T47D (cell line): ENCODE data around the gene TMEM89.

Experiments
- DNase-seq, 2 experiments: peaks; one replicate each; pipeline versions ENCODE4 v3.0.0 to v3.0.0-alpha.2; 2011 to 2012; ENCODE audit warnings: low read depth in 1 of 2, low spot score in 1 of 2
- JUND ChIP-seq: IDR thresholded peaks from 2 replicates; pipeline ENCODE4 v1.6.1; 2012; ENCODE audit warnings: low read depth
- in situ Hi-C: cut with HindIII; loops from 2 replicates; pipeline ENCODE4 v1.10.0; 2016; ENCODE audit warnings: low sequenced_read_pairs, low pct_unique_long_range_greater_than_20kb

The TMEM89 gene

GRCh38 chr3:48621461-48621869, at the start of gene TMEM89:
TMEM89 (minus strand) TSS chr3:48621769; CDS start chr3:48621756, 13 bp downstream.
- in situ Hi-C loops: no loop called here
- no peak for TF ChIP-seq JUND
- no peak for DNase-seq

GRCh38 chr3:48664929-48665328, 43.4 kb upstream of the TMEM89 start:
- in situ Hi-C loops: no loop called here
- no peak for TF ChIP-seq JUND
- DNase-seq: no peak

- DNase-seq: no peak
- in situ Hi-C loops: no loop called here
These were observed 42.7 kb upstream of the TMEM89 start for GRCh38 chr3:48664313-48664644.

GRCh38 chr3:48663489-48664312, 42.1 kb upstream of the TMEM89 start:
- in situ Hi-C loops: no loop called here
- TF ChIP-seq JUND: 0 out of 2 replicates have a peak, but pooled peaks have one; percentile 8
- peak; percentile 95 to 99 for DNase-seq

More at GRCh38 chr3:48664313-48664644, 42.7 kb upstream of the TMEM89 start:
- no peak for TF ChIP-seq JUND

- no peak for TF ChIP-seq JUND
- in situ Hi-C loops: no loop called here
- peak; percentile 88 to 94 for DNase-seq
These were observed 41.4 kb upstream of the TMEM89 start, which contains the start of gene CELSR3 for GRCh38 chr3:48662753-48663488. CELSR3 (minus strand) TSS chr3:48662886; CDS start chr3:48662634, 252 bp downstream.

GRCh38 chr3:48662145-48662752, 40.7 kb upstream of the TMEM89 start:
- TF ChIP-seq JUND: no peak
- in situ Hi-C loops: no loop called here
- DNase-seq: no peak

- TF ChIP-seq JUND: no peak
- in situ Hi-C loops: no loop called here
- no peak for DNase-seq
These were observed 40.1 kb upstream of the TMEM89 start for GRCh38 chr3:48661501-48662144.

- TF ChIP-seq JUND: no peak
- in situ Hi-C loops: no loop called here
- DNase-seq: no peak
These were observed 39.3 kb upstream of the TMEM89 start for GRCh38 chr3:48660800-48661400.

- in situ Hi-C loops: no loop called here
- TF ChIP-seq JUND: no peak
- no peak for DNase-seq
These were observed 35.3 kb upstream of the TMEM89 start for GRCh38 chr3:48656841-48657281.

GRCh38 chr3:48656061-48656840, 34.7 kb upstream of the TMEM89 start:
- no peak for TF ChIP-seq JUND
- in situ Hi-C loops: no loop called here
- no peak for DNase-seq

- no peak for TF ChIP-seq JUND
- no peak for DNase-seq
- in situ Hi-C loops: no loop called here
These were observed 34.0 kb upstream of the TMEM89 start for GRCh38 chr3:48655606-48656005.

GRCh38 chr3:48655063-48655462, 33.5 kb upstream of the TMEM89 start:
- no peak for DNase-seq
- in situ Hi-C loops: no loop called here
- no peak for TF ChIP-seq JUND
